ENCODE measurements around the gene DEPDC1B.
"Not testable (repeated sequence)": the region's sequence is repeated elsewhere in the genome, so short reads cannot be mapped to it uniquely, and the experiment has no call there.

Gene DEPDC1B

DNA sequence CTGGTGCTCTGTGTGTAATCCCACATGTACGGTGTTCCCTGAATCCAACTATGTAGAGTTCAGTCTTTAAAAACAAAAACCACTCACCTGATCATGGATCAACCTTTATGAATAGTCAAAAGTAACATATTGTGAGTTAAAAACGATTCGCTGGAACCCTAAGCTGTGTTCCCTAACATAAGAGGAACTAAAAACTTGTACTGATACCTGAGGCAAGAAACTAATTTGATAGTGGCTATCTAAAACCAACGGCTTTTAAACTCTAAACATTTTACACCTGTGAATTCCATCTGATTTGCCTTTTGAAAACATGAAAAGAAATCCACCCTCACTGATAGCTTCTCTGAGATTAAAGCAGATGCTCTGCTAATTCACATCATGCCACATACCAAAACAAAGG lies 101.5 kb downstream of the DEPDC1B start:
- no peak for DNase-seq (ENCODE audit: extremely low read depth, low read depth)
- TF ChIP-seq, protein P1, sequence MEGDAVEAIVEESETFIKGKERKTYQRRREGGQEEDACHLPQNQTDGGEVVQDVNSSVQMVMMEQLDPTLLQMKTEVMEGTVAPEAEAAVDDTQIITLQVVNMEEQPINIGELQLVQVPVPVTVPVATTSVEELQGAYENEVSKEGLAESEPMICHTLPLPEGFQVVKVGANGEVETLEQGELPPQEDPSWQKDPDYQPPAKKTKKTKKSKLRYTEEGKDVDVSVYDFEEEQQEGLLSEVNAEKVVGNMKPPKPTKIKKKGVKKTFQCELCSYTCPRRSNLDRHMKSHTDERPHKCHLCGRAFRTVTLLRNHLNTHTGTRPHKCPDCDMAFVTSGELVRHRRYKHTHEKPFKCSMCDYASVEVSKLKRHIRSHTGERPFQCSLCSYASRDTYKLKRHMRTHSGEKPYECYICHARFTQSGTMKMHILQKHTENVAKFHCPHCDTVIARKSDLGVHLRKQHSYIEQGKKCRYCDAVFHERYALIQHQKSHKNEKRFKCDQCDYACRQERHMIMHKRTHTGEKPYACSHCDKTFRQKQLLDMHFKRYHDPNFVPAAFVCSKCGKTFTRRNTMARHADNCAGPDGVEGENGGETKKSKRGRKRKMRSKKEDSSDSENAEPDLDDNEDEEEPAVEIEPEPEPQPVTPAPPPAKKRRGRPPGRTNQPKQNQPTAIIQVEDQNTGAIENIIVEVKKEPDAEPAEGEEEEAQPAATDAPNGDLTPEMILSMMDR (IDR thresholded peaks at IDR 0.05; ENCODE audit: low read depth, low read length, missing control alignments) = no peak

DNA sequence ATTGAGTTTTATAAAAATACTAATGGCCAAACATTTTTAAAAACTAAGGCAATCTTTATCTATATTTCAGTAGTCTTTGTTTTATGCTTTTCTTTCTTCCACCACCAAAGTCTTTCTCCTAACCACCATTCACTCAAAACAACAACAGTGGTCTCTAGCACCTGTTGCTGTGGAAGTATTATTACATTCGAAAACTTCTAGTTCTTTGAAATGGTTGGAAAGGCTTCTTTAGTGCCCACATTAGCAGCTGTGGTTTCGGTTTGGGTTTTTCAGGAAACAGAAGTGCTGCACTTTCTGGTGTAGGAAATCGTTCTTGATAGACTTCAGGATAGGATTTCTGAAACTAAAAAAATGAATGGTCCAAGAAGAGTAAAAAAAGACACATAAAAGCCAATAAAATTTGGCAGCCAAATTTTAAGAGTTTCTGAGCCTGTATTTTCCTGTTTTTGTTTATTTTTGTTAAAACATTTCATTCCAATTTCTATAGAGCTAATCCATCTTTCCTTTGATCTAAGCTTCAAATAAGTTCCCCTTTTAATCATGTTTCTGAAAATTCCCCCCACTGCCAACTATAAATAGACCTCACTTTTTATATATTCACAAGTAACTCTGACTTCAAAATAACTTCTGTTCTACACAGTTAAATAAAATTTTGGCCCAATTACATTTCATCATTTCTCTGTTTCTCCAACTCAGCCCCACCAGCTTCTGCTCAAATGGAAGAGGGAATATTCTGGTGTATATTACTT lies 102.2 kb downstream of the DEPDC1B start:
- TF ChIP-seq, protein P1 (IDR thresholded peaks at IDR 0.05; ENCODE audit: low read depth, low read length, missing control alignments) = no peak
- no peak for DNase-seq (ENCODE audit: extremely low read depth, low read depth)
- H3K4me3 ChIP-seq (replicated peaks; ENCODE audit: low read depth, low read length) = no peak overlapping the region

More for the DNA sequence above, 101.5 kb downstream of the DEPDC1B start:
- no peak overlapping the region for H3K4me3 ChIP-seq (replicated peaks; ENCODE audit: low read depth, low read length)

DNA sequence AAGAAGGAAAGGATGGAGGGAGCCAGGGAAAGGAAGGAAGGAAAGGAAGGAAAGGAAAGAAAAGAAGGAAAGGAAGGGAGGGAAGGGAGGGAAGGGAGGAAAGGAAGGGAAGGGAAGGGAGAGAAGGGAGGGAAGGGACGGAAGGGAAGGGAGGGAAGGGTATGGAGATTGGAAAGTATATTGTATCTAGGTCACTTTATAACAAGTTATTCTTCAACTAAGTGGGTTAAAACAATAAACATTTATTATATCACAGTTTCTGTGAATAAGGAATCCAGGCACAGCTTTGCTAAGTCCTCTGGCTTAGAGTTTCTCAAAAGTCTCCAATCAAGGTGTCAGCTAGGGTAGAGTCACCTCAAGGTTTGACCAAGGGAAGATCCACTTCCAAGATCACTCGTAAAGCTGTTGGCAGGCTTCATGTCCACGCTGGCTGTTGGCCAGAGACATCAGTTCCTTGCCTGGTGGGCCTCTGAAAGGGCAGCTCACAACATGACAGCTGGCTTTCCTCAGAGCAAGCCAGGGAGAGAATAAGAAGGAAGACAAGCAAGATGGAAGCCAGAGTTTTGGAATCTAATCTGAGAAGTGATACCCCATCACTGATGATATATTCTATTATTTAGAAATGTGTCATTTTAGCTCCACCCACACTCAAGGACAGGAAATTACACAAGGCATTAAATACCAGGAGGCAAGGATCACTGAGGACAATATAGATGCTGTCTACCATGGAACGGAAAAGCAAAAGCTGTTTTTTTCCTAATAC lies 105.1 kb downstream of the DEPDC1B start:
- no peak overlapping the region for H3K4me3 ChIP-seq (replicated peaks; ENCODE audit: low read depth, low read length)
- no peak for DNase-seq (ENCODE audit: extremely low read depth, low read depth)
- TF ChIP-seq, protein P1 (IDR thresholded peaks at IDR 0.05; ENCODE audit: low read depth, low read length, missing control alignments) = no peak

DNA sequence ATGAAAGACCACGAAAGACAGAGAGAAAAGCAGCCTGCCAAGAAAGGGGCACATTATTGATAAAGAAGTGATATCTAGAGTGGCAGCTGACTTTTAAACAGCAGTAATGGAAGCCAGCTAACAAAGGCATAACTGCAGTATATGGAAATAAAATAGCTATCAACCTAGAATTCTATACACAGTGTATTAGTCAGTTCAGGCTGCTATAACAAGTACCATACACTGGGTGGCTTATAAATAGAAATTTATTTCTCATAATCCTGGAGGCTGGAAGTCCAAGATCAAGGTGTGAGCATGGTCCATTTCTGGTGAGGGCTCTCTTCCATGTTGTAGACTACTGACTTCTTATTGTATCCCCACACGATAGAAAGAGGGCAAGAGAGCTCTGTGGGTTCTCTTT lies 109.8 kb downstream of the DEPDC1B start:
- TF ChIP-seq, protein P1 (IDR thresholded peaks at IDR 0.05; ENCODE audit: low read depth, low read length, missing control alignments) = no peak
- no peak overlapping the region for H3K4me3 ChIP-seq (replicated peaks; ENCODE audit: low read depth, low read length)
- no peak for DNase-seq (ENCODE audit: extremely low read depth, low read depth)

DNA sequence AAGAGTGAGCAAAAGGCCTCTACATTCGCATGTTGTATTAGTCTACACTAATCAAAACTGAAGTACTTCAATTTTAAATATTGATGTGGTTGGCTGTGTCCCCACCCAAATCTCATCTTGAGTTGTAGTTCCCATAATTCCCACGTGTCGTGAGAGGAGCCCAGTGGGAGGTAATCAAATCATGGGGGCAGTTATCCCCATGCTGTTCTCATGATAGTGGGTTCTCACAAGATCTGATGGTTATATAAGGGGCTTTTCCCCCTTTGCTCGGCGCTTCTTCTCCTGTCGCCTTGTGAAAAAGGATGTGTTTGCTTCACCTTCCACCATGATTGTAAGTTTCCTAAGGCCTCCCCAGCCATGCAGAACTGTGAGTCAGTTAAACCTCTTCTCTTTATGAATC lies 112.7 kb downstream of the DEPDC1B start:
- not testable (repeated sequence) for DNase-seq (ENCODE audit: extremely low read depth, low read depth); H3K4me3 ChIP-seq (replicated peaks; ENCODE audit: low read depth, low read length)

DNA sequence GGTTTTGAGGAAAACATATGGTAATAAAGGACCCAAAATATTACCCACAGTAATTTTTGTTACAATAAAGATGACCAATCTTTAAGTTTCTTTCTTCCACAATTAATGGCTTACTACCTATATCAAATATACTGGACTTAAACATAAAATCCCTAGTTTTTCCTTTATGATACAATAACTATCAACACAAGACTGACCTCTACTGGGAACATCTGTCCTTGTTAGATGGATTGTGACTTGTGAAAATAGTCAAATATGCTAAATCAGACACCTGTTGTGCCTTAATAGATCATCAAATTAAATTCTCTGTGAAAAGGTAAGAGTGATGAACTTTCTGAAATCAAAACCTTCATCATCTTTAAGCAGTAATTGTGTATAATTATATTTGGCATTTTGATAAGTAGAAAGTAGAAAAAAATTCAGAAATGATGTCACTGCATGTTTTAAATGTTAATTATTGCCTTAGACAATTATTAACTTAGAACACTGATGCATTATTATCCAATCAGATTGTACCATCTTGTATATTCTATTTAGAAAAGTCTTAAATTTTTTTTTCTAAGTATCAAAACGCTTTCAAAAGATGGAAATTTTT lies 113.6 kb downstream of the DEPDC1B start:
- H3K4me3 ChIP-seq (replicated peaks; ENCODE audit: low read depth, low read length) = no peak overlapping the region
- TF ChIP-seq, protein P1 (IDR thresholded peaks at IDR 0.05; ENCODE audit: low read depth, low read length, missing control alignments) = no peak
- DNase-seq (ENCODE audit: extremely low read depth, low read depth) = no peak

DNA sequence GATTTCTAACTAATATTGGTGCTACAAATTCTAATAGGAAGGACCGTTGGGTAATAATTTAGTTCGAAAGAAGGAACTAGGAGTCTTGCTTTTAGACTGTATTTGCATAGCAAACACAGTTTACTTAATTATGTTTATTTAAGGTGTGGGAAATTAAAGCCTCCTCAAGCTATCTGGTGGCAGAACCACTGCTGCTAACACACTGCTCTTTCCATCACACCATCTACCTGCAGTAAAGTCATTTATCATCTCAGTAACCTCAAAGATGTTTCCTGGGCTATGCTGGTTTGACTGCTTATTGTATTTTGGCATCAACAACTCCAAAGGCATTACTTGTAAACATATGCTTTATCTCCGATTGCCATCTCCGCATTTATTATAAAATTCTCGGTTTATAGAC lies 114.3 kb downstream of the DEPDC1B start:
- TF ChIP-seq, protein P1 (IDR thresholded peaks at IDR 0.05; ENCODE audit: low read depth, low read length, missing control alignments) = no peak
- no peak for DNase-seq (ENCODE audit: extremely low read depth, low read depth)
- no peak overlapping the region for H3K4me3 ChIP-seq (replicated peaks; ENCODE audit: low read depth, low read length)

All from HFF-Myc (cell line).